Measurements from ENCODE around the gene MMP11.

The MMP11 gene

GRCh38 chr22:23803001-23803819 is 30.6 kb downstream of the MMP11 start:
- no peak for DNase-seq (ENCODE audit: low read depth)

DNA sequence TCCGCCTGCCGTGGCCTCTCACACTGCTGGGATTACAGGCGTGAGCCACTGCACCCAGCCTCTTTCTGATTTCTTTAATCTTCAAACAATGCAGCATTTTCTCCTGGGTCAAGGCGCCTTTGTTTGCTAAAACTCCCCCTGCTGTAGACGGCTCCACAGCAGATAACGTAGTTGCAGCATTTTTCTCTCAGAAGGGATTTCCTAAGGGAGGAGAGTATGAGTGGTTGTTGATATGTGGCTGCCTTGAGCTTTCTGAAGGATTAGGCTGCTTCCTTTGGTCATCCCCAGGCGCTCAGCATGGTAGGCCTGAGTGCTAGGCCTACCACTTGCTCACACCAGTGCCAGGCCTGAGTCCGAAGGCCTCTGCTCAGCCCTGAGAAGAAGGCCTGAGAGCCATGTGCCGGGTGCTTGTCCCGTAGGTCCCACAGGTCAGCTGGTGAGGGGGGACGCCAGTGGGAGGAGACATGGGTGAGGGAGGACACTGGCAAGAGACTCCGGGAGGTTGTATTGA is 32.2 kb downstream of the MMP11 start:
- peak; percentile 91 for DNase-seq (ENCODE audit: low read depth)

DNA sequence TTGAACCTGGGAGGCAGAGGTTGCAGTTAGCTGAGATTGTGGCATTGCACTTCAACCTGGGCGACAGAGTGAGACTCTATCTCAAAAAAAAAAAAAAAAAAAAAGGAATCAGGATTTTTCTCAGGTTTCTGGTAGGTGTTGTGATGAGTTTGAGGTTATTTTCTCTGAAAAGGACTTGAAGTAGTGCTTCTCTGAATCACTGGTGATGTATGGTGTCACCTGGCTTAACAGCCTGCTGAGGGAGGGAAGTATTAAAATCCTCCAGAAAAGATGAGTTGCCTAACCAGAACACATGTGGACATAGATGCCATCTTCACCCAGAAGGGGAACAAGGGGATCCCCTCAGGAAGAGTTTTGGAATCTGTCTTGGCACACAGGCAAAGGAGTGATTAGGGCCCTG is 34.2 kb downstream of the MMP11 start:
- DNase-seq (ENCODE audit: low read depth), result no peak

DNA sequence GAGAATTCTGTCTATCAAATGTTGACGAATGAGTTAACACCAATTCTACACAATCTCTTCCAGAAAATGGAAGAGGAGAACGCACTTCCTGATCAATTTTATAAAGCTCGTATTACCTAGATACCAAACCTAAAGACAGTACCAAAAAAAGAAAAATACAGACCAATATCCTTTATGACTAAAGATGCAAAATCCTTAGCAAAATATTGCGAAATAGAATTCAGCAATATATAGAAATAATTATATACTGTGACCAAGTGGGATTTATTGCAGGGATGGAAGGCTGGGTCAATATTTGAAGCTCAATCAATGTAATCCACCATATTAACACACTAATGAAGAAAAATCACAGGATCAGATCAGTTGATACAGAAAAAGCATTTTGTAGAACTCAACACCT is 39.7 kb downstream of the MMP11 start:
- DNase-seq (ENCODE audit: low read depth), result no peak

DNA sequence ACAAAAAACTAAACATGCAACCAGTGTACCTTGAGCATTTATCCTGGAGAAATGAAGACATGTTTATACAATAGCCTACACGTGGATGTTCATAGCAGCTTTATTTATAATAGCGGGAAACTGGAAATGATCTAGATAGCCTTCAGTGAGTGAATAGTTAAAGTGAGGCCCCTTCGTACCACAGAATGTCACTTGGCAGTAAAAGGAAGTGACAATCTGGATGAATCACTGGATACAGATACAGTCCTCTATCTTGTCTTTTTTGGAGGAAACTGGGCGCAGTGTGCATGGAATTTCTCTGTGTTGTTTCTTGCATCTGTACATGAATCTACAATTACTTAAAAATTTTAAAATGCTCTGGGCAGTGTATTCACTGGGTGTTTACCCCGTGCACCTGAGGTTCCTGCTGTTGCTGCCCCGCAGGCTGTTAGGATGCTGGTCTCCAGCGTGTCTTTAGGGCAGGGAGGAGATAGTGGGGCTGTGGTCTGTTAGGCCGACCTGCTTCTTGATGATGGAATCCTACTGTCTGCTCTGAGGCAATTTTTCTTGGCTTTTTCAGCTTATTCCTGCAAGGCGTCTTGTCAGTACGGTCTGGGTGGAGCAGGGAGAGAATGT is 43.0 kb downstream of the MMP11 start:
- no peak for DNase-seq (ENCODE audit: low read depth)

- no peak for DNase-seq (ENCODE audit: low read depth)
These were observed 43.7 kb downstream of the MMP11 start for GRCh38 chr22:23816156-23816976.

- DNase-seq (ENCODE audit: low read depth), result no peak
These were observed 44.5 kb downstream of the MMP11 start for GRCh38 chr22:23817146-23817545.

DNA sequence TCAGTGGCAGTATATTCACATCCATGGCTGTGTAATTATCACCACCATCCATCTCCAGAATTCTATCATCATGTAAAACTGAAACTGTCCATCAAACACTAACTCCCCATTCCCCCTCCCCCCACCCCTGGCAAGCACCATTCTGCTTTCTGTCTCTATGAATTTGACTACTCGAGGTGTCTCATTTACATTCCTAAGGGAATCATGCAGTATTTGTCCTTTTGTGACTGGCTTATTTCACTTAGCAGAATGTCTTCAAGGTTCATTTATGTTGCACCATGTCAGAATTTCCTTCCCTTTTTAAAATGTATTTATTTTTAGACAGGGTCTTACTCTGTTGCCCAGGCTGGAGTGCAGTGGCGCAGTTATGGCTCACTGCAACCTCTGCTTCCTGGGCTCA is 45.9 kb downstream of the MMP11 start:
- DNase-seq (ENCODE audit: low read depth), result no peak

GRCh38 chr22:23820748-23821211 is 48.1 kb downstream of the MMP11 start:
- no peak for DNase-seq (ENCODE audit: low read depth)

- DNase-seq (ENCODE audit: low read depth), result no peak
These were observed 49.5 kb downstream of the MMP11 start for GRCh38 chr22:23822101-23822671.

DNA sequence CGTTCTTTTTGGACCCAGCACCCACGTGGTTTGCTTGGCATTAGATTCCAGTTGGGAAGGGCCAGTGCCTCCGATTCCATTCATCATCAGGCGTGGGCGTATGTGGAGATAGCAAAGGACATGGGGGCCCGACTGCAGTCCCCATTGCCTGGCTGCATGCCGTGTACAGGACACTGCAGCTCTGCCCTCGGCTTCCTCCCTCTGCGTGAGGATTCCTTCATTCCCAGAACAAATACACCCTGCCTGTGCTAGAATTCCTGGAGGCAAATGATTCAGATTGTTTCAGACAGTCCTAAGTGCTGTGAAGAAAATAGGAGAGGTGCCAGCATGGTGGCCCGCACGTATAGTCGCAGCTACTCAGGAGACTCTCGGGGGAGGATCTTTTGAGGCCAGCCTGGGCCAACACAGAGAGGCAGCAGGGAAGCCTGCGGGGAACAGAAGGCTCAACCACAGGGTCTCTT is 50.7 kb downstream of the MMP11 start:
- no peak for DNase-seq (ENCODE audit: low read depth)

GRCh38 chr22:23824476-23825245 is 52.0 kb downstream of the MMP11 start:
- DNase-seq (ENCODE audit: low read depth), result no peak

- no peak for DNase-seq (ENCODE audit: low read depth)
These were observed 52.7 kb downstream of the MMP11 start for GRCh38 chr22:23825246-23825905.

DNA sequence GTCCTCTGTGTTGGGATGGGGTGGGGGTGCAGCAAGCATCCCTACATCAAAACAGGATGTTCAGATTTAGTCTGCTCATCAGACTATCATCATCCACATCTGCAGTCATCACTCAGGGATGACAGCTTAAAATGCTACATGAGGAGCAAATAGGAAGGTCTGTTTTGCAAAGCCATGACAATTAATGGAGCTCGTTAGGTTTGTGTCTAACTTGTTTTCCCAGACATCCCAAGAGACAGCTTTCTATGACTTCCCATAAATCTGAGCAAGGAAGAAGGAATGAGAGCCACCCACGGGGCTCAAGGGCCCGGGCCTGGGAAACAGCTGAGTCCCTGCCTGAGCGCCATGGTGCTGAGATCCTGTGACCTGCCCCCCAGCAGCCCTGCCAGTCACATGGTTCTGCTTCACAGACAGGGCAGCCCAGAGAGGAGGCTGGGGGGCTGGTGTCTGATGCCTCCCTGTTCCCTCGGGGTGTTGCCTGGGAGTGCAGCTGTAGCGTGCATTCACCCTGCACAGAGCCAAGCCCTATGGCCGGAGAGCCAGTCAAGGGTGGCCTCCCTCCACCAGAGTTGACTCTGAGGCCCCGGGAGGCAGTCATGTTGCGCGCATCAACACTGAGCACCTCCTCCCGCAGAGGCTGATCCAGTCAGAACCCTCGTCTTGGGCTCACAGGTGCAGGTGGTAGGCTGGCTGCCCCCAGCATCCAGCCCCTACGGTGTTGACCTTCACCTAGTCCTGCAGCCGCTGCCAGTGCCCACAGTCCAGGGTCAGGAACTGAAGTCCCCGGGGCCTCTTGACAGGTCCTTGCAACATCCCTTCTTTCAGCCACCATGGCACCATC is 54.1 kb downstream of the MMP11 start:
- no peak for DNase-seq (ENCODE audit: low read depth)

GRCh38 chr22:23827351-23827995 is 54.8 kb downstream of the MMP11 start:
- DNase-seq (ENCODE audit: low read depth), result no peak

DNA sequence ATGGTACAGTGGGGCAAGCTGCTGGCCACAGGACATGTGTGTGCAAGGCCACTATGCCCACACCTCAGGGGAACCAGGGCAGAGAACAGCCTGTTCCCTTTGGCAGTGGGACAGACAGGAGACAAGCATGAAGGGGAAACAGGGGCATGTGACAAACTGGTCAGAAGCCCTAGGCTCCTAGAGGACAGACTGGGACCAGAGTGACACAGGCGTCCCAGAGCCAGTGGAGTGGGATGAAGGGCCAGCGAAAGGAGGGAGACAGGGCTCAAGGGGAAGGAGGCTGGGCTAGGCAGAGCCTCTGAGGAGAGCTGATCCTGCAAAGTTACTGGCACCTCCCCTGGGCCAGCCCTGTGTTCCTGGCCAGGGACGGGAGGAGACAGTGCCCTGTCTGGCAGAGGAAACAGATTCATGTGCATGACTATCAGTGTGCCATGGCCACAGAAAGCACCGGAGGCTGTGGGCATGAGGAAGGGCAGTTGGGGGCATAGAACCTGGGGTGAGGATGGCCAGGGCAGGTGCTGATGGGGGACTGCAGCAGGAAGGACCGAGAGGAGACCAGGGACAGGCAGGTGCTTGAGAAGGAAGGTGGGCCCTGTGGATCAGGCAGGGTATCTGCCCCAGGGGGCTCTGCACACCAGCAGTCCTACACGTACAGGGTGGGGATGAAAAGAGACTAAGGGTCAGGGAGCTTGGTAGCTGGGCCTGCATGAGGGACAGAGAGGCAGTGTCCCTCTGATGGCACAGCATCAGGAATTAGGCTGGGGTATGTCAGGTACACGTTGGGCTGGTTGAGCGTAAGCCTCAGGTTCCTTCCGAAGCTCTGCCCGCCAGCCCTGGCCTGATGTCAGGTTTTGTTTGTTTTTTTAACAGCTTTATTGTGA is 56.4 kb downstream of the MMP11 start:
- DNase-seq (ENCODE audit: low read depth), result no peak

- peak; percentile 84 for DNase-seq (ENCODE audit: low read depth)
These were observed 57.3 kb downstream of the MMP11 start for GRCh38 chr22:23829845-23830372.

GRCh38 chr22:23831261-23831660 is 58.6 kb downstream of the MMP11 start:
- DNase-seq (ENCODE audit: low read depth), result no peak

Data from iris pigment epithelial cell (primary cell).